ENCODE results near the gene PIPOX.

DNA sequence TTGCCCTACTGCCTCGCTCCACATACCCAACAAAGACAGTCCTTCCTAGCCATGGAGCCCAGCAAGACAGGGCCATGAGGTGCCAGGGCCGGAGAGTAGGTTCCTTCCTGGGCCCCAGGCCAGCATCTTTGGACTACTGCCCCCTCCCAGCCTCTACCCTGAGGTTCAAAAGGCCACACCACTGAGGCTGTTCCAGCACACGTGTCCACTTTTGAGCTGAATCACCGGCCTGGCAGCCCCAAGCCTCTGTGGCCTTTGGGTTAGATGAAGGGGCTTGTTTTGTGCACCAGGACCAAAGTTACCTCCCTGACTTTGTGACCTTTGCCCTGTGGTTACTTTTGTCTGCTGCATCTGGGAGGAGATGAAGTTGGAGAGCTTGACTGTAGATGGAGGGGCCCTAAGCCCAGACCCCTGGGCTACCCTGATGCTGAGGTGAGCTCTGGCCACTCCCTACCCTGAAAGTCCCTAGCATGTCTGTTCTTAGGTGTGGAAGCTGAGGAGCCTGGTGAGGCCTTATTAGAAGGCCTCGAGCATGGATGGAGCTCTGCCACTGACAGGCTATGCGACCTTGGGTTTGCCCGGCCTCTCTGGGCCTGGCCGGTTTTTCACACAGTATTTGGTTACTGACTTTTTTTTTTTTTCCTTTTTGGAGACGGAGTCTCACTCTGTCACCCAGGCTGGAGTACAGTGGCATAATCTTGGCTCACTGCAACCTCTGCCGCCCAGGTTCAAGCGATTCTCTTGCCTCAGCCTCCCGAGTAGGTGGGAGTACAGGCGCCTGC, 49.1 kb upstream of the PIPOX start:
- TF ChIP-seq POLR2AphosphoS5 (IDR thresholded peaks at IDR 0.05; ENCODE audit: low read depth, low read length) = no peak
- TF ChIP-seq, protein P1, sequence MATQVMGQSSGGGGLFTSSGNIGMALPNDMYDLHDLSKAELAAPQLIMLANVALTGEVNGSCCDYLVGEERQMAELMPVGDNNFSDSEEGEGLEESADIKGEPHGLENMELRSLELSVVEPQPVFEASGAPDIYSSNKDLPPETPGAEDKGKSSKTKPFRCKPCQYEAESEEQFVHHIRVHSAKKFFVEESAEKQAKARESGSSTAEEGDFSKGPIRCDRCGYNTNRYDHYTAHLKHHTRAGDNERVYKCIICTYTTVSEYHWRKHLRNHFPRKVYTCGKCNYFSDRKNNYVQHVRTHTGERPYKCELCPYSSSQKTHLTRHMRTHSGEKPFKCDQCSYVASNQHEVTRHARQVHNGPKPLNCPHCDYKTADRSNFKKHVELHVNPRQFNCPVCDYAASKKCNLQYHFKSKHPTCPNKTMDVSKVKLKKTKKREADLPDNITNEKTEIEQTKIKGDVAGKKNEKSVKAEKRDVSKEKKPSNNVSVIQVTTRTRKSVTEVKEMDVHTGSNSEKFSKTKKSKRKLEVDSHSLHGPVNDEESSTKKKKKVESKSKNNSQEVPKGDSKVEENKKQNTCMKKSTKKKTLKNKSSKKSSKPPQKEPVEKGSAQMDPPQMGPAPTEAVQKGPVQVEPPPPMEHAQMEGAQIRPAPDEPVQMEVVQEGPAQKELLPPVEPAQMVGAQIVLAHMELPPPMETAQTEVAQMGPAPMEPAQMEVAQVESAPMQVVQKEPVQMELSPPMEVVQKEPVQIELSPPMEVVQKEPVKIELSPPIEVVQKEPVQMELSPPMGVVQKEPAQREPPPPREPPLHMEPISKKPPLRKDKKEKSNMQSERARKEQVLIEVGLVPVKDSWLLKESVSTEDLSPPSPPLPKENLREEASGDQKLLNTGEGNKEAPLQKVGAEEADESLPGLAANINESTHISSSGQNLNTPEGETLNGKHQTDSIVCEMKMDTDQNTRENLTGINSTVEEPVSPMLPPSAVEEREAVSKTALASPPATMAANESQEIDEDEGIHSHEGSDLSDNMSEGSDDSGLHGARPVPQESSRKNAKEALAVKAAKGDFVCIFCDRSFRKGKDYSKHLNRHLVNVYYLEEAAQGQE (IDR thresholded peaks at IDR 0.05; ENCODE audit: insufficient read depth in 1 of 2, low read depth in 2 of 2, low read length in 2 of 2) = no peak
- TF ChIP-seq TAF1 (IDR thresholded peaks at IDR 0.05; ENCODE audit: borderline replicate concordance, insufficient read depth, low read length) = no peak

All from PFSK-1 (cell line).